Neural progenitor cell (in vitro differentiated cells): ENCODE results near the gene SUMO2.

Experiments
- EZH2 ChIP-seq: fragments of 200-600 bp; sonication (generic); IDR thresholded peaks from 2 replicates; pipeline ENCODE4 v1.6.1; 2017; ENCODE audit warnings: antibody characterized with exemption, mild to moderate bottlenecking, moderate library complexity
- EZH2phosphoT487 ChIP-seq: fragments of 200-600 bp; sonication (generic); IDR thresholded peaks from 2 replicates; pipeline ENCODE4 v1.6.1; 2017; ENCODE audit warnings: antibody characterized with exemption
- TF ChIP-seq, protein P1 (sequence below): fragments of 200-600 bp; sonication (generic); IDR thresholded peaks from 2 replicates; pipeline ENCODE4 v1.5.1; 2017; ENCODE audit warnings: antibody characterized with exemption, mild to moderate bottlenecking

DNA sequence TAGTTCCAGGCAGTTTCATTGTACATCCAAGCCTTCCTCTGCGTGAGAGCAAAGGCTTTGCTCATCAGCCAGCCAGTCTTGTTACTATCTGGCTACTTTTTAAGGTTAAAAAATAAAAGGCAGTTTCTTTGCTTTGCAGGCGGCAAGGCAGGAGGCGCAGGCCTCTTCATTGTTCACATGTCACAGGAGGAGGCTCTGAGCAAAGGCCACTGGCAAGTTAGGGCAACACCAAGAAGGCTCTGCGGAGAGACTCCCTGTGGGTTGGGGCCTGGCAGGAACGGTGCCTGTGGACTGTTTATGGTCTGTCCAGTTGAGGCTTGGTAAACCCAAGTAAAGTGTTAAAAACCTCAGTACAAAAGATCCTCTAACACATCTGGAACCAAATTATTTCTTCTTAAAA, 47.3 kb downstream of the SUMO2 start:
- TF ChIP-seq, protein P1, sequence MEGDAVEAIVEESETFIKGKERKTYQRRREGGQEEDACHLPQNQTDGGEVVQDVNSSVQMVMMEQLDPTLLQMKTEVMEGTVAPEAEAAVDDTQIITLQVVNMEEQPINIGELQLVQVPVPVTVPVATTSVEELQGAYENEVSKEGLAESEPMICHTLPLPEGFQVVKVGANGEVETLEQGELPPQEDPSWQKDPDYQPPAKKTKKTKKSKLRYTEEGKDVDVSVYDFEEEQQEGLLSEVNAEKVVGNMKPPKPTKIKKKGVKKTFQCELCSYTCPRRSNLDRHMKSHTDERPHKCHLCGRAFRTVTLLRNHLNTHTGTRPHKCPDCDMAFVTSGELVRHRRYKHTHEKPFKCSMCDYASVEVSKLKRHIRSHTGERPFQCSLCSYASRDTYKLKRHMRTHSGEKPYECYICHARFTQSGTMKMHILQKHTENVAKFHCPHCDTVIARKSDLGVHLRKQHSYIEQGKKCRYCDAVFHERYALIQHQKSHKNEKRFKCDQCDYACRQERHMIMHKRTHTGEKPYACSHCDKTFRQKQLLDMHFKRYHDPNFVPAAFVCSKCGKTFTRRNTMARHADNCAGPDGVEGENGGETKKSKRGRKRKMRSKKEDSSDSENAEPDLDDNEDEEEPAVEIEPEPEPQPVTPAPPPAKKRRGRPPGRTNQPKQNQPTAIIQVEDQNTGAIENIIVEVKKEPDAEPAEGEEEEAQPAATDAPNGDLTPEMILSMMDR, result no peak
- TF ChIP-seq EZH2phosphoT487 (no peak), EZH2 (no peak)
